ENCODE measurements around the gene STX16. TPM values are rescaled to one million over a fixed set of nuclear protein-coding genes. Genes with fewer than 3 reads are reported as not detected.
A peak's percentile ranks its signal among the peaks of the same experiment; 100 is the strongest.

The STX16 gene
- 23.7 TPM for polyA plus RNA-seq (2013, experiment 1 of 2)
- polyA plus RNA-seq (2013, experiment 2 of 2) = 24.1 TPM

GRCh38 chr20:58650776-58651558 is at the start of gene STX16:
TSS of gene STX16 (plus strand) at chr20:58651283. CDS start at chr20:58652007, 724 bp downstream.
- DNase-seq = peak; percentile 97
- peak within 1 kb of the TSS; percentile 93 for H3K4me2 ChIP-seq (ENCODE audit: low read length)
- peak within 1 kb of the TSS; percentile 98 for H4K8ac ChIP-seq (ENCODE audit: low read depth, low read length)
- H3K36me3 ChIP-seq (ENCODE audit: control insufficient read depth, insufficient read depth, low read length) = no peaks in the 10 kb centered on the region
- no peak within 1 kb of the TSS for H2BK15ac ChIP-seq (replicated peaks; ENCODE audit: low read depth)
- peak within 1 kb of the TSS; percentile 99 for H3K18ac ChIP-seq (ENCODE audit: low read length)
- peaks cover 28% of the 10 kb centered on the region for H3K79me2 ChIP-seq (ENCODE audit: control insufficient read depth, insufficient read depth, low read length)
- peak within 1 kb of the TSS; percentile 59 for H2AK5ac ChIP-seq (ENCODE audit: low read length)
- peak within 1 kb of the TSS; percentile 33 for H3K23ac ChIP-seq (ENCODE audit: low read length)
- H2BK5ac ChIP-seq (ENCODE audit: low read length) = peak within 1 kb of the TSS; percentile 78
- H4K5ac ChIP-seq (ENCODE audit: low read length) = no peak within 1 kb of the TSS
- peak within 1 kb of the TSS; percentile 99 for H3K4ac ChIP-seq (ENCODE audit: low read depth, low read length)
- H3K4me1 ChIP-seq (ENCODE audit: control insufficient read depth, low read depth, low read length) = no peaks in the 10 kb centered on the region
- peak within 1 kb of the TSS; percentile 94 for H2BK120ac ChIP-seq (ENCODE audit: low read depth, low read length)
- H3K56ac ChIP-seq (ENCODE audit: low read length) = peak within 1 kb of the TSS; percentile 88
- peaks cover 7% of the 10 kb centered on the region for H3K79me1 ChIP-seq (ENCODE audit: low read length)
- H3K9ac ChIP-seq (ENCODE audit: low read length) = peak within 1 kb of the TSS; percentile 86
- H3K27ac ChIP-seq (ENCODE audit: low read depth, low read length) = peak within 1 kb of the TSS; percentile 79
- H3K27me3 ChIP-seq (ENCODE audit: insufficient read depth, low read length, poor library complexity) = no peaks in the 10 kb centered on the region
- WGBS (ENCODE audit: extremely low coverage, insufficient coverage, low lambda C conversion rate) = no CpG with 5 or more reads among the region's 49 CpGs
- peak within 1 kb of the TSS; percentile 72 for H3K4me3 ChIP-seq (ENCODE audit: low read length)

GRCh38 chr20:58602124-58602523 is 49.0 kb upstream of the STX16 start:
- no peak overlapping the region for H4K8ac ChIP-seq (ENCODE audit: low read depth, low read length)
- H2BK5ac ChIP-seq (ENCODE audit: low read length) = no peak overlapping the region
- no peaks in the 10 kb centered on the region for H3K27me3 ChIP-seq (ENCODE audit: insufficient read depth, low read length, poor library complexity)
- no CpG with 5 or more reads among the region's 5 CpGs for WGBS (ENCODE audit: extremely low coverage, insufficient coverage, low lambda C conversion rate)
- no peaks in the 10 kb centered on the region for H3K79me2 ChIP-seq (ENCODE audit: control insufficient read depth, insufficient read depth, low read length)
- H3K79me1 ChIP-seq (ENCODE audit: low read length) = no peaks in the 10 kb centered on the region
- H2BK15ac ChIP-seq (replicated peaks; ENCODE audit: low read depth) = no peak overlapping the region
- no peak overlapping the region for H4K5ac ChIP-seq (ENCODE audit: low read length)
- H2BK120ac ChIP-seq (ENCODE audit: low read depth, low read length) = no peak overlapping the region
- no peak overlapping the region for H2AK5ac ChIP-seq (ENCODE audit: low read length)
- no peak overlapping the region for H3K56ac ChIP-seq (ENCODE audit: low read length)
- no peak overlapping the region for H3K9ac ChIP-seq (ENCODE audit: low read length)
- H3K27ac ChIP-seq (ENCODE audit: low read depth, low read length) = no peak overlapping the region
- H3K23ac ChIP-seq (ENCODE audit: low read length) = no peak overlapping the region
- H3K4me2 ChIP-seq (ENCODE audit: low read length) = no peak overlapping the region
- no peak overlapping the region for H3K4ac ChIP-seq (ENCODE audit: low read depth, low read length)
- H3K4me3 ChIP-seq (ENCODE audit: low read length) = no peak overlapping the region
- H3K4me1 ChIP-seq (ENCODE audit: control insufficient read depth, low read depth, low read length) = no peaks in the 10 kb centered on the region
- DNase-seq = no peak
- H3K18ac ChIP-seq (ENCODE audit: low read length) = no peak overlapping the region
- no peaks in the 10 kb centered on the region for H3K36me3 ChIP-seq (ENCODE audit: control insufficient read depth, insufficient read depth, low read length)

GRCh38 chr20:58603721-58604120 is 47.4 kb upstream of the STX16 start:
- no peaks in the 10 kb centered on the region for H3K4me1 ChIP-seq (ENCODE audit: control insufficient read depth, low read depth, low read length)
- H3K4ac ChIP-seq (ENCODE audit: low read depth, low read length) = no peak overlapping the region
- peak; percentile 31 for DNase-seq
- H3K56ac ChIP-seq (ENCODE audit: low read length) = no peak overlapping the region
- H3K18ac ChIP-seq (ENCODE audit: low read length) = no peak overlapping the region
- H4K5ac ChIP-seq (ENCODE audit: low read length) = no peak overlapping the region
- H3K79me2 ChIP-seq (ENCODE audit: control insufficient read depth, insufficient read depth, low read length) = no peaks in the 10 kb centered on the region
- no peak overlapping the region for H3K9ac ChIP-seq (ENCODE audit: low read length)
- no peak overlapping the region for H3K23ac ChIP-seq (ENCODE audit: low read length)
- no peaks in the 10 kb centered on the region for H3K36me3 ChIP-seq (ENCODE audit: control insufficient read depth, insufficient read depth, low read length)
- no peak overlapping the region for H3K4me3 ChIP-seq (ENCODE audit: low read length)
- H3K27me3 ChIP-seq (ENCODE audit: insufficient read depth, low read length, poor library complexity) = no peaks in the 10 kb centered on the region
- no peak overlapping the region for H4K8ac ChIP-seq (ENCODE audit: low read depth, low read length)
- H2BK5ac ChIP-seq (ENCODE audit: low read length) = no peak overlapping the region
- no peak overlapping the region for H2BK15ac ChIP-seq (replicated peaks; ENCODE audit: low read depth)
- H3K79me1 ChIP-seq (ENCODE audit: low read length) = no peaks in the 10 kb centered on the region
- H3K4me2 ChIP-seq (ENCODE audit: low read length) = no peak overlapping the region
- H2AK5ac ChIP-seq (ENCODE audit: low read length) = no peak overlapping the region
- H2BK120ac ChIP-seq (ENCODE audit: low read depth, low read length) = no peak overlapping the region
- H3K27ac ChIP-seq (ENCODE audit: low read depth, low read length) = no peak overlapping the region
- no CpG with 5 or more reads among the region's 2 CpGs for WGBS (ENCODE audit: extremely low coverage, insufficient coverage, low lambda C conversion rate)

- Histone ChIP-seq H3K4ac (ENCODE audit: low read depth, low read length) (no peak overlapping the region), H3K18ac (ENCODE audit: low read length) (no peak overlapping the region), H3K79me1 (ENCODE audit: low read length) (no peaks in the 10 kb centered on the region), H3K56ac (ENCODE audit: low read length) (no peak overlapping the region), H3K27ac (ENCODE audit: low read depth, low read length) (no peak overlapping the region), H3K4me2 (ENCODE audit: low read length) (no peak overlapping the region), H3K36me3 (ENCODE audit: control insufficient read depth, insufficient read depth, low read length) (no peaks in the 10 kb centered on the region), H2AK5ac (ENCODE audit: low read length) (no peak overlapping the region), H3K23ac (ENCODE audit: low read length) (no peak overlapping the region), H4K8ac (ENCODE audit: low read depth, low read length) (no peak overlapping the region), H2BK15ac (replicated peaks; ENCODE audit: low read depth) (no peak overlapping the region), H2BK5ac (ENCODE audit: low read length) (no peak overlapping the region), H3K4me3 (ENCODE audit: low read length) (no peak overlapping the region), H3K4me1 (ENCODE audit: control insufficient read depth, low read depth, low read length) (no peaks in the 10 kb centered on the region), H3K27me3 (ENCODE audit: insufficient read depth, low read length, poor library complexity) (no peaks in the 10 kb centered on the region), H4K5ac (ENCODE audit: low read length) (no peak overlapping the region), H2BK120ac (ENCODE audit: low read depth, low read length) (no peak overlapping the region), H3K9ac (ENCODE audit: low read length) (no peak overlapping the region), H3K79me2 (ENCODE audit: control insufficient read depth, insufficient read depth, low read length) (no peaks in the 10 kb centered on the region)
- DNase-seq = no peak
- no CpG with 5 or more reads among the region's 19 CpGs for WGBS (ENCODE audit: extremely low coverage, insufficient coverage, low lambda C conversion rate)
These were observed 46.8 kb upstream of the STX16 start for GRCh38 chr20:58604128-58604881.

GRCh38 chr20:58605292-58606065 is 45.6 kb upstream of the STX16 start:
- no CpG with 5 or more reads among the region's 19 CpGs for WGBS (ENCODE audit: extremely low coverage, insufficient coverage, low lambda C conversion rate)

More at GRCh38 chr20:58605292-58606065, 45.6 kb upstream of the STX16 start:
- Histone ChIP-seq H3K79me2 (ENCODE audit: control insufficient read depth, insufficient read depth, low read length) (no peaks in the 10 kb centered on the region), H3K56ac (ENCODE audit: low read length) (no peak overlapping the region), H4K8ac (ENCODE audit: low read depth, low read length) (no peak overlapping the region), H3K4me3 (ENCODE audit: low read length) (no peak overlapping the region), H2BK15ac (replicated peaks; ENCODE audit: low read depth) (no peak overlapping the region), H3K36me3 (ENCODE audit: control insufficient read depth, insufficient read depth, low read length) (no peaks in the 10 kb centered on the region), H3K79me1 (ENCODE audit: low read length) (no peaks in the 10 kb centered on the region), H4K5ac (ENCODE audit: low read length) (no peak overlapping the region), H3K9ac (ENCODE audit: low read length) (no peak overlapping the region), H3K27me3 (ENCODE audit: insufficient read depth, low read length, poor library complexity) (no peaks in the 10 kb centered on the region), H2BK120ac (ENCODE audit: low read depth, low read length) (no peak overlapping the region), H3K4ac (ENCODE audit: low read depth, low read length) (no peak overlapping the region), H2AK5ac (ENCODE audit: low read length) (no peak overlapping the region), H3K18ac (ENCODE audit: low read length) (no peak overlapping the region), H2BK5ac (ENCODE audit: low read length) (no peak overlapping the region), H3K27ac (ENCODE audit: low read depth, low read length) (no peak overlapping the region), H3K23ac (ENCODE audit: low read length) (no peak overlapping the region), H3K4me2 (ENCODE audit: low read length) (no peak overlapping the region), H3K4me1 (ENCODE audit: control insufficient read depth, low read depth, low read length) (no peaks in the 10 kb centered on the region)
- DNase-seq = no peak

All from mesendoderm (in vitro differentiated cells).